RWPE1 (cell line): ENCODE measurements around the gene SDHA.

ENCODE experiments used
- CTCF ChIA-PET: fragments of 350-600 bp; sonication (Branson Sonifier 250); formaldehyde crosslinking; extraction: SDS; loops from one replicate; lab custom pipeline; 2021; lab: Yijun Ruan, JAX
- POLR2A ChIA-PET: fragments of 400-600 bp; formaldehyde crosslinking; extraction: SDS; loops from one replicate; lab custom pipeline; 2020; ENCODE audit warnings: antibody characterized with exemption; ENCODE audit not compliant: low non-redundant PET; lab: Yijun Ruan, JAX
- DNase-seq: peaks from one replicate; pipeline ENCODE4 v3.0.0; 2012; ENCODE audit warnings: low spot score
- H3K27ac ChIP-seq: fragments of 450-650 bp; 2 replicates; pipeline ENCODE4 v1.5.1; 2017
- TF ChIP-seq, protein P1 (sequence below): fragments of 450-650 bp; conservative IDR thresholded peaks from 2 replicates; pipeline ENCODE4 v1.5.1; 2017; ENCODE audit warnings: low read depth, mild to moderate bottlenecking

The SDHA gene

DNA sequence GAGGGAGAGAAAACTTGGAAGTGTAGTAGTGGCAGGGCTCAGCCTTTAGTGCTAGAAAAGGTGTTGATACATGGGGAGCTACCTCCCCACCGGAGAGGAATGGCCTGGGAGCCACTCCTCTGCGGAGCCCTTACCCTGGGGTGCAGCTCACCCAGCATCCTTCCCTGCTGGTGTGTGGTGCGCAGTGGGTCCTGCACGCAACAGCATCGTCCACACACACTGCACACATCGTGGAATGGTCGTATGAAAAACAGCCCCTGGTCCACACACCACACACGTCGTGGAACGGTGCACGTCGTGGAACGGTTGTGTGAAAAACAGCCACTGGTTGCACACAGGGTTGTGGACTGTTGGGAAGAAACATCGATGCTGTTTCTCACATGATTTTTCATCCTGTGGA is 87.3 kb downstream of the SDHA start:
- POLR2A ChIA-PET = no interaction called here
- TF ChIP-seq, protein P1, sequence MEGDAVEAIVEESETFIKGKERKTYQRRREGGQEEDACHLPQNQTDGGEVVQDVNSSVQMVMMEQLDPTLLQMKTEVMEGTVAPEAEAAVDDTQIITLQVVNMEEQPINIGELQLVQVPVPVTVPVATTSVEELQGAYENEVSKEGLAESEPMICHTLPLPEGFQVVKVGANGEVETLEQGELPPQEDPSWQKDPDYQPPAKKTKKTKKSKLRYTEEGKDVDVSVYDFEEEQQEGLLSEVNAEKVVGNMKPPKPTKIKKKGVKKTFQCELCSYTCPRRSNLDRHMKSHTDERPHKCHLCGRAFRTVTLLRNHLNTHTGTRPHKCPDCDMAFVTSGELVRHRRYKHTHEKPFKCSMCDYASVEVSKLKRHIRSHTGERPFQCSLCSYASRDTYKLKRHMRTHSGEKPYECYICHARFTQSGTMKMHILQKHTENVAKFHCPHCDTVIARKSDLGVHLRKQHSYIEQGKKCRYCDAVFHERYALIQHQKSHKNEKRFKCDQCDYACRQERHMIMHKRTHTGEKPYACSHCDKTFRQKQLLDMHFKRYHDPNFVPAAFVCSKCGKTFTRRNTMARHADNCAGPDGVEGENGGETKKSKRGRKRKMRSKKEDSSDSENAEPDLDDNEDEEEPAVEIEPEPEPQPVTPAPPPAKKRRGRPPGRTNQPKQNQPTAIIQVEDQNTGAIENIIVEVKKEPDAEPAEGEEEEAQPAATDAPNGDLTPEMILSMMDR = no peak
- CTCF ChIA-PET = no interaction called here
- no peak for DNase-seq
- H3K27ac ChIP-seq = no peak overlapping the region

DNA sequence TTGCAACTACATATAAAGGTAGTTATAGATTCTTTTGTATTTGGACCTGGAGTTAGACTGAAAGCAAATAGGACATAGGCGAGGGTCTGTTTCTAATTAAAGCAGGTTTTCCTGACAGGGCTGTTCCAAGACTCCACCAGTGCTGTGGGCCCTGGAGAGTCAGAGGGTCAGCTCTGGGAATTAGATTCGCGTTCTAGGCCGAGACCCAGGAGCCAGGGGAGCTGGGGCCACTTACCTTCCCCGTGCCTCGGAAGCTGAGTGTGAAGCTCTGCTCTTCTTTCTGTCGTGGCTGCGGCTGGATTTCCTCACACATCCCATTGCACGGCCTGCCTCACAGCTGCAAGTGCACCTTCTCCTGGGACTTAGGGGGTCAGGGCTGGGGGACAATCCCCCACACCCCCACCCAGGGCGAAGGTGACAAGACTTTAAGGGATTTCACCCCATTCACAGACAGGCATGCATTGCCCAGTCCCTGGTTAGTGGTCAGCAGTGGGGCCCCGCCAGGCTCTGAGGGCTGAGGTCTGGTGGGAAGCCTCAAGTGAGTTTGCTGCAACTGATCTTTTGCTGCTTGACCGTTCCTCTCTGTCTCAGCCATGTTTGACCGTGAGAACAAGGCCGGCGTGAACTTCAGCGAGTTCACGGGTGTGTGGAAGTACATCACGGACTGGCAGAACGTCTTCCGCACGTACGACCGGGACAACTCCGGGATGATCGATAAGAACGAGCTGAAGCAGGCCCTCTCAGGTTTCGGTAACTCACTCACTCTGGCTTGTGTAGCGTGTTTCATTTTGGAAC is 88.1 kb downstream of the SDHA start:
- ChIA-PET CTCF (no interaction called here), POLR2A (no interaction called here)
- TF ChIP-seq, protein P1 = no peak
- DNase-seq = no peak
- peak overlapping the region; percentile 13; the same call in 1 of the 2 replicates for H3K27ac ChIP-seq
